NCI-H69 (cell line): ENCODE data around the gene OR56B4.
"Not testable (repeated sequence)": the region's sequence is repeated elsewhere in the genome, so short reads cannot be mapped to it uniquely, and the experiment has no call there.

Source experiments
- DNase-seq: peaks from one replicate; lab custom pipeline; 2025; lab: John Stamatoyannopoulos, UW

Gene OR56B4

GRCh38 chr11:6107384-6107783 is at the start of gene OR56B4:
TSS of gene OR56B4 (plus strand) at chr11:6107684. CDS start at chr11:6107779, 95 bp downstream.
- DNase-seq, result not testable (repeated sequence)

DNA sequence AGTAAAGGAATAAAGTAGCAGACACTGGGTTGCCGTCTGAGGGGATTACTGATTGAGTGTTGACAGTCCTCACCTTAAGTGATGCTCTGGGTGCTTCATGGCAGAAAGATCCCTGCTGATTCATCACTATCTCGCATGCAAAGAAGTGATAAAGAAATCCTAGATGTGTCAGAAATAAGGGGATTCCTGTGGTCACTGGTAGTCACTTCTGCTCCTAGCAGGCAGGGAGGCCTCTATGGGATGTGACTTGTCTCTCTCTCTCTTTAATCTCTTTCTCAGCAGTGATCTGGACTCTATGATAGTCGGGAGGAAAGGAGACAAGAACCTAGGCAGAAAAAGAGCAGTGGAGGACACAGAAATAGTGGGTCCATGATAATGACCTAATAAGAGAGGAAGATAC is 46.0 kb upstream of the OR56B4 start:
- DNase-seq, result no peak

DNA sequence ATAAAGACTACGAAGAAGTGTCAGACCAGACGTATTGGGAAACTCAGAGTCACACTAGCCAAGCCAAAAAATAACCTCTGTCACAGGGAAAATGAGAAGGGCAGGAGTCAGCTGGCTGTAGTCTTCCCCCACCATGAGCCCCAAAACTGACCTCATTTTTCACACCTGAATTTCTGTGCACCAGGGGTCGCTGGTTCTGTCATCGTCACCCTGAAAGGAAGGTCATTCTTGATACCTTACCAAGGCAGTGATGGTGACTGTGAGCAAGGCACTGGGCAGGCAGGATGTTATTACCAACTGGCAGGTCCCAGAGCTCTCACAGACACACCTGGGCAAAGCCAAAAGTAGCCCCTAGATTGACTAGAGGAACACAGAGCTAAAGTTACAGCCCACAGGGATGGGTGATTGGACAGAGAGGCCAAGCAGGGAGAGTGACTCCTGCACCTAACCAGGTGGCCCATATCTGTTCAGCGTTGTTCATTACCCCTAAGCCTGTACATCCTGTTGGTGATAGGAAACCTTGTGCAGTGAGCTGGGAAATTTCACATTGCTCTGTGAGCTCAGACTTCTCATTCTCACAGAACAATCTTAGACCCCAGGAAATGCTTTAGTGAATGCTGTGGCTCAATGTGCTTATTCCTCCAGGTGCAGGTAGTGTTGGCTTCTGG is 44.7 kb upstream of the OR56B4 start:
- no peak for DNase-seq

- DNase-seq, result no peak
These were observed 40.0 kb upstream of the OR56B4 start for GRCh38 chr11:6067502-6067901.

DNA sequence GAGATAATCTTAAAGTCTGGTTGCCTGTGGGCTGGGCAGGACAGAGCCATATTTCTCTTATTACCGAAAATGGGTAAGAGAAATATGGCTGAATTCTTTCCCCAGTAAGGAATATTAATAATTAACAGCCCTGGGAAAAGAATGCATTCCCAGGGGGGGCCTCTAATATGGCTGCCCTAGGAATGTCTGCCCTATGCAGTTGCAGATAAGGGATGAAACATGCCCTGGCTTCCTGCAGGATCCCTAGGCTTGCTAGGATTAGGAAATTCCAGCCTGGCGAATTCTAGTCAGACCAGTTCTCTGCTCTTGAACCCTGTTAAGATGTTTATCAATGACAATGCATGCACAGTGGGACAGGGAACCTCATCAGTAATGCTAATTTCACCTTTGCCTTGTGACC is 31.0 kb upstream of the OR56B4 start:
- not testable (repeated sequence) for DNase-seq

- peak; percentile 2 for DNase-seq
These were observed 29.8 kb upstream of the OR56B4 start for GRCh38 chr11:6077723-6078122.

DNA sequence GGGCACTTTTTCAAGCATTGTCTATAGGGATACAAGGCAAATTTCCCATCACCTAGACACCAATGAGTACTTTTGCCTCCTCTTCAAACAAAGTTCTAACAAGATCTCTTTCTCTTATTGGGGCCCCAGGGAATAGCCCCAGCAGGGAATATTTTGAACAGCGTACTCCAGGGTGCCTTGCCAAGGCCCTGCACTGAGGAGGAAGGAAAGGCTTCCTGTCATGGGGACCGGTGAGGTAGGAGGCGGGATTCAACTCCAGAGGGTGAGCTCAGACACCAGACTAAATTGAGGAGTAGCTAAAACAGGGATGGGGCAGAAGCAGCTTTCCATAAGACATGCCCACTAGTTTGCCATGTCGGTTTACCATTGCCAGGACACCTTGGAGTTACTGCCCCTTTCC is 28.0 kb upstream of the OR56B4 start:
- DNase-seq, result no peak

- DNase-seq, result no peak
These were observed 24.4 kb upstream of the OR56B4 start for GRCh38 chr11:6083129-6083528.

DNA sequence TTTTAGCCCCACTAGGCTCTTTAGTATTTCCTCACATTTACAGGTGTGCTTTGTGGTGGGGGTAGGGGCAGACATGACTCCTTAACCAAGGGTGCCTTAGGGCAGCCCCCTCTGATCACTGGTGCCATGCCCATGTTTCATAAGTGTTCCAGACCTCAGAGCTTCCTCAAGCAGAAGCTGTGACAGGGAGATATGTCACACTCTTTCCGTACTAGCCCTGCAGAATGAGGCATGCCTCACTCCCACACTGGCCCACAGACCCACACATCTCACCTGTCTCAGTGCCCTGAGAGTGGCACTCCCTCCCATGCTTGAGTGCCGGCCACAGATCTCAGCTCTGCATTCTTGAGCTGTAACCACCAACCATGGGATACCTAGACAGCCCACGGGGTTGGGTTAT is 22.9 kb upstream of the OR56B4 start:
- DNase-seq, result no peak

- no peak for DNase-seq
These were observed 13.3 kb upstream of the OR56B4 start for GRCh38 chr11:6094186-6094585.

GRCh38 chr11:6095798-6096197 is 11.7 kb upstream of the OR56B4 start:
- DNase-seq, result no peak

DNA sequence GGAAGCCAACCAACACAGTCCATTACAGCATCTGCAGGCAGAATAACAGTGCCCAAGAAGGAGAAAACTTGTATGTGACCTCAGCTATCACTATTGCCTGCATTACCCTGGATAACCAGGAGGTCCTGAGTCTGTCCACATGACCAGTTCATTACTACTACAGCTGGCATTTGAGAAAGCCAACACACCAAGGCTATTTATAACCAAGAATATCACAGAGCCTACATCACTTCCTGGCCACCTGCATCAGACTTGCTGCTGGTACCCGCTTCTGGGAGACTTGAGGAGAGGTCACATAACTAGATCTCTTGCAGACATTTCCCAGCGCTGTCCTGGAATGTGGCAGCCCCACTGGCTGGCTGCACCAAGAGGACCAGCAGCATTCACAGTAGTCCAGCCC is 11.1 kb upstream of the OR56B4 start:
- no peak for DNase-seq

DNA sequence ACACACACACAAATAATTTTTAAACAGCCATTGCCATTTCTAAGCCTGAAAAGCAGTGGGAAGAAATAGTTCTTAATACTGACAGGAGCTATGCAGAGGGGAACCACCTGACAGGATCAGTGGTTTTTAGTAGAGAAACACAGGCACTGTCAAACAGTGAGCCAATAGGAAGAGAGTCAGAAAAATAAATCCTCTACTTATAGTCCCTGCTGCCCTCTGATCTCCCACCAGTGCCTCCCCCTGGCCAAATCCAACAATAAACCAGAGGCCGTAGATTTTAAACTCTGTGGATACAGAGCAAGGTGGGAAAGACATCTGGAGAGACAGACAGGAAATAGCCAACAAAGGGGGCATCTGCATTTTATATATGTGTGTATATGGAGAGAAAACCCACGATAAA is 7.9 kb upstream of the OR56B4 start:
- no peak for DNase-seq

- no peak for DNase-seq
These were observed 2.5 kb downstream of the OR56B4 start for GRCh38 chr11:6110011-6110410.

DNA sequence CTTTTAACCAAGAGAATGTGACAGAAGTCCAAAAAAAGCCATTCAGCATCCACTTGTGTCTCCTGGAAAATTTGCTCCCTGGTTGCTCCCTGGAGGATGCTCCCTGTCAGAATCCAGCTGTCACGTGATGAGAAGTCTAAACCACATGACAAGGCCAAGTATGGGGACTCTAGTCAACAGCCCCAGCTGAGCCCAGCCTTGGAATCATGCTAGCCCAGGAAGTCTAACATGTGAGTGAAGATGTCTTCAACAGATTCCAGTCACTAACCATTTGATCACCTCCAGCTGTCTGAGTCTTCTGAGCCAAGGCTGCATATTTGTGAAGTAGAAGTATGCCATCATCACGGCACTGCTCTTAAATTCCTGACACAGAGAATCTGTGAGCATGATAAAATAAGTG is 4.2 kb downstream of the OR56B4 start:
- DNase-seq, result no peak

- no peak for DNase-seq
These were observed 9.2 kb downstream of the OR56B4 start for GRCh38 chr11:6116638-6117037.

DNA sequence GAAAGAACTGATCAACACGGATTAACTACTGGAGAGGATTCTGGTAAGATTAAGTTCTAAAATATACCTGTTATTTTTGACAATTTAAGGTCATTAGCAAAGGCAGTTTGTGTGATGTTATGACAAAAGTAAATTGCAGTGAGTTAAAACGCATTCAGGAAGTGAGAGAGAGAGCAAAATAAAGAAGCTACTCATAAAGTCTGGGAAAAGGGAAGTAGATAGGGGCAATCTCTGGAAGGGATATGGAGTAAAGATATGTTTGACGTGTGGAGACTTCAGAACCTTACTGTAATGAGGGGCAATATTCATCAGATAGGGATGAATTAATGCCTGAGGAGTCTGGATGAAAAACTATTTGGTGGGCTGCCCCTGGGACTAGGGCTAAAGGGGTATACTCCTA is 16.8 kb downstream of the OR56B4 start:
- DNase-seq, result no peak

GRCh38 chr11:6127881-6128280 is 20.4 kb downstream of the OR56B4 start:
- no peak for DNase-seq

GRCh38 chr11:6129011-6129410 is 21.5 kb downstream of the OR56B4 start:
- DNase-seq, result no peak

- DNase-seq, result no peak
These were observed 22.2 kb downstream of the OR56B4 start for GRCh38 chr11:6129635-6130034.

GRCh38 chr11:6132431-6132830 is 24.9 kb downstream of the OR56B4 start:
- DNase-seq, result no peak

DNA sequence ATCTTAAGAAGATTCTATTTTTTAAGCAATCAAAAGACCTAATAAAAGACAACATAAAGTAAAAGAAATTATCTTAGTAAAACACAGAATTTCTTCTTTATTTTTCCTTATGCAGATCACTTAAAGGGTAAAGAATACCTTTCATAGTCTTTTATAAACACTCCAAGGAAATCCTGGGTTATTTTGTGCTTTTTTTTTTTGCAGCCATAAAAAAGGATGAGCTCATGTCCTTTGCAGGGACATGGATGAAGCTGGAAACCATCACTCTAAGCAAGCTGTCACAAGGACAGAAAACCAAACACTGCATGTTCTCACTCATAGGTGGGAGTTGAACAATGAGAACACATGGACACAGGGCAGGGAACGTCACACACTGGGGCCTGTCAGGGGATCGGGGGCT is 28.5 kb downstream of the OR56B4 start:
- not testable (repeated sequence) for DNase-seq

GRCh38 chr11:6142936-6143335 is 35.5 kb downstream of the OR56B4 start:
- DNase-seq, result peak; percentile 6

- peak; percentile 25 for DNase-seq
These were observed 36.3 kb downstream of the OR56B4 start for GRCh38 chr11:6143737-6144136.

DNA sequence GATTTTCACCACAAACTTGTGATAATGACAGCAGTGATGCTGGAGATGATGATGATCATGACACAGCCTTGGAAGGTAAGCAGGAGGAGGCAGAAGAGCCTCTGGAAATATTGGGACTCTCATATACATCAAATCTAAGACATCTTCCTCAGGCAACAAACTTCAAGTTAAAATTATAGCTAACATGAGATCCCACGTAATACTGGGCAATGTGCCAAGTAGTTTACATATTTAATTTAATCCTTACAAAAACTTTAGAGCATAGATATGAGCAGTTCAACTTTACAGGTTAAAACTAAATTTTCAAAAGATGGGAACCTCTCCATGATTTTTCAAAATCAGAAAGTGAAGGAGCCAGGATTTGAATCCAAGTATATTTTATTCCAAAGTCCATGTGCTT is 43.6 kb downstream of the OR56B4 start:
- no peak for DNase-seq
